Measurements from ENCODE around the gene ZBTB40.

The ZBTB40 gene

GRCh38 chr1:22553991-22554522 is 102.4 kb downstream of the ZBTB40 start:
- no peak for DNase-seq (ENCODE audit: extremely low read depth, insufficient read length)
- Histone ChIP-seq H3K27me3 (replicated peaks; ENCODE audit: control insufficient read depth, insufficient read depth, low read length) (peaks cover 1% of the 10 kb centered on the region), H3K4me3 (replicated peaks; ENCODE audit: low read depth, low read length) (no peak overlapping the region), H3K36me3 (ENCODE audit: control insufficient read depth, insufficient read depth, low read length) (no peaks in the 10 kb centered on the region)
- TF ChIP-seq CTCF (IDR thresholded peaks at IDR 0.05; ENCODE audit: insufficient read depth, low read length, poor library complexity, severe bottlenecking): no peak

- Histone ChIP-seq H3K4me3 (replicated peaks; ENCODE audit: low read depth, low read length) (no peak overlapping the region), H3K36me3 (ENCODE audit: control insufficient read depth, insufficient read depth, low read length) (no peaks in the 10 kb centered on the region), H3K27me3 (replicated peaks; ENCODE audit: control insufficient read depth, insufficient read depth, low read length) (peaks cover 4% of the 10 kb centered on the region)
- no peak for TF ChIP-seq CTCF (IDR thresholded peaks at IDR 0.05; ENCODE audit: insufficient read depth, low read length, poor library complexity, severe bottlenecking)
- no peak for DNase-seq (ENCODE audit: extremely low read depth, insufficient read length)
Observed at GRCh38 chr1:22555371-22555656, 103.7 kb downstream of the ZBTB40 start.

DNA sequence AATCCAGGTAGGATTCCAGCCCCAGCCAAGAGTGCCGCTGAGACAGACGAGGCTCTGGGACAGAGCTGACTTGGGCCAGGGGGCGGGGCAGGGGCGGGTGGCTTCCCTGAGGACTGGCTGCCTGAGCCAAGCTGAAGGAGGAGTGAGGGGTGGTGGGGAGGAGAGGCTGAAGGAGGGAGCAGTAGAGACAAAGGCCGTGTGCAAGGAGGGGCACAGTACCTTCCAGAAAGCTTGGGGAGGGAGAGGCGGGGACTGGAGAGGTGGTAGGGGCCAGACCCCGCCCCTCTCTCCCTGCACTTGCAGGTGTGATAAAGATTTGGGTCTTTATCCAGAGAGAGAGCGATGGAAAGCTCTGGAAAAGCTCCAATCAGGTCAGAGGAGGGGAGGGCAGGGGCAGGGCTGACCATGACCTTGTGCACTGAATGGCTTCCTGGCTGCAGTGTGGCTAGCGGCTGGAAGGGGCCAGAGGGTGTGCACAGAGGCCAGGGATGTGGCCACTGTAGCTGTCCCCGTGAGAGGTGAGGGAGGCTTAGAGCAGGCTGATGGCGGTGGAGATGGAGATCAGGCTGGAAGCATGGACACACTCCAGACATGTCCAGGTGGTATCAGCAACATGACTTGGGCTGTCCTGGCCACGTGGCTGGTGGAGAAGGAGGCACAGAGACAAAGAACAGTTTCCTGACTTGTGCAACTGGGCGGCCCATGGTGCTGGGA is 104.9 kb downstream of the ZBTB40 start:
- H3K36me3 ChIP-seq (ENCODE audit: control insufficient read depth, insufficient read depth, low read length): no peaks in the 10 kb centered on the region
- H3K27me3 ChIP-seq (replicated peaks; ENCODE audit: control insufficient read depth, insufficient read depth, low read length): peaks cover 4% of the 10 kb centered on the region
- no peak for TF ChIP-seq CTCF (IDR thresholded peaks at IDR 0.05; ENCODE audit: insufficient read depth, low read length, poor library complexity, severe bottlenecking)
- no peak for DNase-seq (ENCODE audit: extremely low read depth, insufficient read length)
- no peak overlapping the region for H3K4me3 ChIP-seq (replicated peaks; ENCODE audit: low read depth, low read length)

DNA sequence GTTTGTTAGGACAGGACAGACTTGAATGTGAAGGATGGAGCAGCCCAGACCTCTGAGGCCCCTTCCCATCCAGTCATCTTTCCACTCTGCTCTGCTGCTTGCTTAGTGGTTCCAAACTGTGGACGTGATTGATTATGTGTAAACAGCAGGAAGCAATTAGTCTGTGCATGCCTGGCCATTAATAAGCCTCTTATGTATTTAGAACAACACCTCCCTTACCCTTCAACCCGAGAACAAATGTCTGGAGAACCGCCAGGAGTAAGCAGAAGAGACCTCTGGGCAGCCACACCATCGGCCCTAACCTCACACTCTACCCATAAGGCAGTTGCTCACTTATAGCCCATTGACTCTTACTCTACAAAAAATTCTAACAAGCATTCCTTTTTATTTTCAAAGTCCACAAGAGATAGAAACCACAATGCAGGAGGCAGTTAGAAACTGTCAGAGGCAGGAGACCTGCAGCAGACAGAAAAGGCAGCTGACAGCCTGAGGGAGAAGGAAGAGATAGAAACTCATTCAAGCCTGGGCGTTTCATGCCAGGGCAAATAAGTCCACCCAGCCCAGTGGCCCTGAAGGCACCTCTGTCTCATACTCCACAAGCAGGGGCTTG is 105.8 kb downstream of the ZBTB40 start:
- Histone ChIP-seq H3K36me3 (ENCODE audit: control insufficient read depth, insufficient read depth, low read length) (no peaks in the 10 kb centered on the region), H3K4me3 (replicated peaks; ENCODE audit: low read depth, low read length) (no peak overlapping the region), H3K27me3 (replicated peaks; ENCODE audit: control insufficient read depth, insufficient read depth, low read length) (peaks cover 7% of the 10 kb centered on the region)
- DNase-seq (ENCODE audit: extremely low read depth, insufficient read length): no peak
- TF ChIP-seq CTCF (IDR thresholded peaks at IDR 0.05; ENCODE audit: insufficient read depth, low read length, poor library complexity, severe bottlenecking): no peak

- H3K36me3 ChIP-seq (ENCODE audit: control insufficient read depth, insufficient read depth, low read length): no peaks in the 10 kb centered on the region
- H3K4me3 ChIP-seq (replicated peaks; ENCODE audit: low read depth, low read length): no peak within 1 kb of the TSS
- DNase-seq (ENCODE audit: extremely low read depth, insufficient read length): no peak
Observed at GRCh38 chr1:22562584-22563583, 111.2 kb downstream of the ZBTB40 start, which contains the start of gene EPHA8. Gene EPHA8 (plus strand): TSS chr1:22563489. CDS start chr1:22563636, 147 bp downstream.

More at GRCh38 chr1:22562584-22563583, 111.2 kb downstream of the ZBTB40 start, which contains the start of gene EPHA8:
- H3K27me3 ChIP-seq (replicated peaks; ENCODE audit: control insufficient read depth, insufficient read depth, low read length): peaks cover 7% of the 10 kb centered on the region
- no peak for TF ChIP-seq CTCF (IDR thresholded peaks at IDR 0.05; ENCODE audit: insufficient read depth, low read length, poor library complexity, severe bottlenecking)

Data from GM06990 (cell line).